Fibroblast of skin of right biceps (primary cell): Measurements from ENCODE around the gene SLC39A5.
"Not testable (repeated sequence)": the region's sequence is repeated elsewhere in the genome, so short reads cannot be mapped to it uniquely, and the experiment has no call there.

Experiments
- DNase-seq: peaks from one replicate; pipeline ENCODE4 v3.0.0-alpha.2; 2013

SLC39A5 gene

DNA sequence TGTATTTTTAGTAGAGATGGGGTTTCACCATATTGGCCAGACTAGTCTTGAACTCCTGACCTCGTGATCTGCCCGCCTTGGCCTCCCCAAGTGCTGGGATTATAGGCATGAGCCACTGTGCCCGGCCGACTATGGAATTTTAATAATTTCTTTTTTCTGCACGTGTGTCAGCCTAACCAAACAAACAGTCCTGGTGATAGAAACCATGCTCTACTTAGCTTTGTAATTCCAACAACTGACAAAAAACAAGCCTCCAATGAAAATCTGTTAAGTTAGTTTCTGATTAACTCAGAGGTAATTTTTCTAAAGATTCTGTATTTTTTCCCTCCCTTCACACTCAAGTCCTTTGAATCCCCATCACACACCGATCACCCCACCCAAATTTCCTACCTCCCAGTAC, 52.2 kb downstream of the SLC39A5 start:
- DNase-seq = no peak

DNA sequence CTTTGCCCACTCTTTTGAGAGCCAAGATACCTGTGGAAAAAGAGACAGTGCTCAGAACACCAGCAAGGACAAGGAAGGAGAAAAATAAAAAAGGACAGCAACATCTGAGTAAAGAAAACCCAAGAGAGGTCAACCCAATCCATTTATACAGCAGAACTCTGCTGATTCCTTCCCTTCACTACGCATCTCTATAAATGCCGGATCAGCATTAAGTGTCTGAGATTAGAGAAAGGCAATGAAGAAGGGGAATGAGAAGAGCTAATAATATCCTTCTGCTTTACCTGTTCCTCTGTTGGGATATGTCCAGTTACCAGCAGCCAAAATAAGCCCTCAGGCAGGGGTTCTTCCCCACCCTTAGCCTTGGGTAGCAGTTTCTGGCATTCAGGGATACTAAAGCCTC, 52.7 kb downstream of the SLC39A5 start:
- DNase-seq = no peak

DNA sequence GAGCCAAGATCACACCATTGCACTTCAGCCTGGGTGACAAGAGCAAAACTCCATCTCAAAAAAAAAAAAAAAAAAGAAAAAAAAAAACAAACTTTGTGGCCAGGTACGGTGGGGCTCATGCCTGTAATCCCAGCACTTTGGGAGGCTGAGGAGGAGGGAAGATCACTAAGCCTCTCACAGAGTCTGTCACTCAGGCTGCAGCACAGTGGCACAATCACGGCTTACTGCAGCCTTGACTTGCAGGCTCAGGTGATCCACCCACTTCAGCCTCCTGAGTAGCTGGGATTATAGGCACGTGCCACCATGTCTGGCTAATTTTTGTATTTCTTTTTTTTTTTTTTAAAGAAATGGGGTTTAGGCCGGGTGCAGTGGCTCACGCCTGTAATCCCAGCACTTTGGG, 54.4 kb downstream of the SLC39A5 start:
- not testable (repeated sequence) for DNase-seq

DNA sequence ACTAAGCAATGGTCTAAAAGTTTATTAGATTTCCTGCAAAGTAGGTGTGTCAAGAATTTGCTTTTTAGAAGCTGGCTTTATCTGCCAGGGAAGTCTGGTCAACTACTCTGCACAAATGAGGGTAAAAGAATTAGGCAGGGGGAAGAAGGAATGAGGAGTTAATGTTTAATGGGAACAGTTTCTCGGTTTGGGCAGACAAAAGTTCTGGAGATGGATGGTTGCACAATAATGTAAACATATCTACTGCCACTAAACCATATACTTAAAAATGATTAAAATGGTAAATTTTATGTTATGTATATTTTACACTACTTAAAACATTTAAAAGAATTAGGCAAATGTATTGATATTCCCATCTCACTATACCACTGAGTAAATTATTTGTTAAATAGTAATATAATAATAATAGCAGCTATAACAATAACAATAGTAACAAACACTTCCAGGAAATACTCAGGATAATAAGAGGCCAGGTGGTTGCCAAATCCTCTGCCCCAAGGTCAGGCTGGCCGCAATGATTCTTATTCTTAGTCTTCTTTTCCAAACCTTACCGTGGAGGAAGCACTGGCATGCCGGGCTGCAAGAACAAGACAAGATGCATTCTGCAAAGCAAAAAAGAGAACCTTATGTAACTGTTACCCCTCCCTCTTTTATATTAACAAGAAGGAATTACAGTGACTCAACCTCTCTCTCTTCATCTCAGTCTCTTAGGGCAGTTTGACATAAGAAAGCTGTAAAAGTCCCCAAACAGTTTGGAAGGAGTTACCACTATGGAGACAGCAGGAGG, 56.4 kb downstream of the SLC39A5 start:
- DNase-seq = no peak
